HG03565 (cell line): ENCODE data around the gene UBTD1.
A peak's percentile ranks its signal among the peaks of the same experiment; 100 is the strongest.

Experiments used
- ATAC-seq: cut with Tn5 transposase; IDR thresholded peaks from one replicate; pipeline ENCODE4 v1.9.1; 2021; ENCODE audit warnings: mild to moderate bottlenecking, moderate library complexity; ENCODE audit not compliant: unreplicated experiment

UBTD1 gene

GRCh38 chr10:97481071-97481470 lies 17.7 kb upstream of the UBTD1 start:
- no peak for ATAC-seq

GRCh38 chr10:97482381-97482780 lies 16.3 kb upstream of the UBTD1 start:
- ATAC-seq: no peak

- ATAC-seq: no peak
Observed at GRCh38 chr10:97483506-97483905, 15.2 kb upstream of the UBTD1 start.

- ATAC-seq: no peak
Observed at GRCh38 chr10:97483921-97484320, 14.8 kb upstream of the UBTD1 start.

- ATAC-seq: no peak
Observed at GRCh38 chr10:97485647-97486281, 13.0 kb upstream of the UBTD1 start.

- ATAC-seq: no peak
Observed at GRCh38 chr10:97490592-97490991, 8.1 kb upstream of the UBTD1 start.

- ATAC-seq: no peak
Observed at GRCh38 chr10:97494151-97494550, 4.6 kb upstream of the UBTD1 start.

GRCh38 chr10:97494863-97495506 lies 3.7 kb upstream of the UBTD1 start:
- ATAC-seq: no peak

GRCh38 chr10:97497572-97498075 lies 1.1 kb upstream of the UBTD1 start:
- no peak for ATAC-seq

GRCh38 chr10:97498076-97498840 lies 466 bp upstream of the UBTD1 start, which contains the start of gene MMS19:
Gene MMS19 (minus strand): TSS chr10:97498422. CDS start chr10:97498384, 38 bp downstream.
- peak; percentile 85 for ATAC-seq

GRCh38 chr10:97499561-97500296 lies 1.0 kb downstream of the UBTD1 start:
- ATAC-seq: no peak

GRCh38 chr10:97500297-97500575 lies 1.5 kb downstream of the UBTD1 start:
- no peak for ATAC-seq

- ATAC-seq: no peak
Observed at GRCh38 chr10:97502916-97503315, 4.2 kb downstream of the UBTD1 start.

- no peak for ATAC-seq
Observed at GRCh38 chr10:97503406-97503805, 4.7 kb downstream of the UBTD1 start.

- no peak for ATAC-seq
Observed at GRCh38 chr10:97505152-97505551, 6.4 kb downstream of the UBTD1 start.

- ATAC-seq: no peak
Observed at GRCh38 chr10:97506199-97506991, 7.7 kb downstream of the UBTD1 start.

- ATAC-seq: no peak
Observed at GRCh38 chr10:97508342-97508741, 9.6 kb downstream of the UBTD1 start.

GRCh38 chr10:97509120-97509680 lies 10.5 kb downstream of the UBTD1 start:
- no peak for ATAC-seq

GRCh38 chr10:97510686-97511085 lies 12.0 kb downstream of the UBTD1 start:
- ATAC-seq: no peak
